ENCODE data around the gene VIPR2. TPM values are rescaled to one million over a fixed set of nuclear protein-coding genes. Genes with fewer than 3 reads are reported as not detected.
A peak's percentile ranks its signal among the peaks of the same experiment; 100 is the strongest.

Gene VIPR2
- total and polyA plus RNA-seq, 4 donors = 0.02 to 0.91 (median 0.73) TPM

GRCh38 chr7:159092701-159093121 is 52.0 kb downstream of the VIPR2 start:
- WGBS, 2 donors = 73 to 75% methylated on average over 13 of the region's 13 CpGs
- peak overlapping the region in 1 of 2 donors; percentile 5 for H3K27ac ChIP-seq (ENCODE audit: low read depth in 1 of 2, low read length in 1 of 2)
- no peak overlapping the region for H3K9ac ChIP-seq (ENCODE audit: insufficient read depth in 1 of 2, low read length in 2 of 2)
- H3K9me3 ChIP-seq (ENCODE audit: control insufficient read depth in 4 of 4, insufficient read depth in 3 of 4, low read length in 3 of 4) = peaks cover 0 to 4% (median 0%) of the 10 kb centered on the region in 4 donors
- no peak overlapping the region for H3K4me3 ChIP-seq
- no peaks in the 10 kb centered on the region for H3K27me3 ChIP-seq (ENCODE audit: control insufficient read depth in 3 of 3, insufficient read depth in 3 of 3, low read length in 2 of 3)
- DNase-seq (no peak), ATAC-seq (ENCODE audit: insufficient read depth, low FRiP score) (no peak)
- no peaks in the 10 kb centered on the region for H3K4me1 ChIP-seq (ENCODE audit: control insufficient read depth in 5 of 5, insufficient read depth in 5 of 5, low read length in 5 of 5)
- TF ChIP-seq CTCF (IDR thresholded peaks at IDR 0.05; ENCODE audit: control extremely low read depth, extremely low read depth) = no peak
- no peaks in the 10 kb centered on the region for H3K36me3 ChIP-seq (ENCODE audit: control insufficient read depth in 4 of 4, insufficient read depth in 4 of 4, low read length in 4 of 4)

GRCh38 chr7:159091480-159092475 is 52.9 kb downstream of the VIPR2 start:
- WGBS, 2 donors = 88 to 89% methylated on average over 31 of the region's 31 CpGs
- no peak overlapping the region for H3K27ac ChIP-seq (ENCODE audit: low read depth in 1 of 2, low read length in 1 of 2)

GRCh38 chr7:159091041-159091440 is 53.6 kb downstream of the VIPR2 start:
- H3K27ac ChIP-seq (ENCODE audit: low read depth in 1 of 2, low read length in 1 of 2) = no peak overlapping the region
- WGBS, 2 donors = 84 to 89% methylated on average over 13 of the region's 13 CpGs
- H3K9ac ChIP-seq (ENCODE audit: insufficient read depth in 1 of 2, low read length in 2 of 2) = no peak overlapping the region
- peaks cover 0 to 4% (median 0%) of the 10 kb centered on the region in 4 donors for H3K9me3 ChIP-seq (ENCODE audit: control insufficient read depth in 4 of 4, insufficient read depth in 3 of 4, low read length in 3 of 4)
- no peak for DNase-seq
- H3K4me1 ChIP-seq (ENCODE audit: control insufficient read depth in 5 of 5, insufficient read depth in 5 of 5, low read length in 5 of 5) = no peaks in the 10 kb centered on the region
- no peaks in the 10 kb centered on the region for H3K36me3 ChIP-seq (ENCODE audit: control insufficient read depth in 4 of 4, insufficient read depth in 4 of 4, low read length in 4 of 4)
- H3K4me3 ChIP-seq = no peak overlapping the region
- no peak for TF ChIP-seq CTCF (IDR thresholded peaks at IDR 0.05; ENCODE audit: control extremely low read depth, extremely low read depth)
- no peaks in the 10 kb centered on the region for H3K27me3 ChIP-seq (ENCODE audit: control insufficient read depth in 3 of 3, insufficient read depth in 3 of 3, low read length in 2 of 3)
- ATAC-seq (ENCODE audit: insufficient read depth, low FRiP score) = no peak

More at GRCh38 chr7:159091480-159092475, 52.9 kb downstream of the VIPR2 start:
- ATAC-seq (ENCODE audit: insufficient read depth, low FRiP score) = no peak
- no peak for DNase-seq
- no peak for TF ChIP-seq CTCF (IDR thresholded peaks at IDR 0.05; ENCODE audit: control extremely low read depth, extremely low read depth)
- peaks cover 0 to 4% (median 0%) of the 10 kb centered on the region in 4 donors for H3K9me3 ChIP-seq (ENCODE audit: control insufficient read depth in 4 of 4, insufficient read depth in 3 of 4, low read length in 3 of 4)
- no peaks in the 10 kb centered on the region for H3K36me3 ChIP-seq (ENCODE audit: control insufficient read depth in 4 of 4, insufficient read depth in 4 of 4, low read length in 4 of 4)
- H3K9ac ChIP-seq (ENCODE audit: insufficient read depth in 1 of 2, low read length in 2 of 2) = no peak overlapping the region
- H3K4me3 ChIP-seq = no peak overlapping the region
- no peaks in the 10 kb centered on the region for H3K27me3 ChIP-seq (ENCODE audit: control insufficient read depth in 3 of 3, insufficient read depth in 3 of 3, low read length in 2 of 3)
- H3K4me1 ChIP-seq (ENCODE audit: control insufficient read depth in 5 of 5, insufficient read depth in 5 of 5, low read length in 5 of 5) = no peaks in the 10 kb centered on the region

Measured in lung (tissue), 12 donors.